ENCODE data around the gene ACOX2. TPM values are rescaled to one million over a fixed set of nuclear protein-coding genes. Genes with fewer than 3 reads are reported as not detected.

Gene ACOX2
- total RNA-seq, 3 donors from 2014 or later (not counting 1 experiment from before 2014, with no cell fraction given): not detected

- Histone ChIP-seq H3K4me1 (ENCODE audit: control insufficient read depth, insufficient read depth, low read length) (no peaks in the 10 kb centered on the region), H3K36me3 (ENCODE audit: control insufficient read depth, insufficient read depth, low read length) (no peaks in the 10 kb centered on the region), H3K4me3 (ENCODE audit: low read length) (no peak overlapping the region), H3K27me3 (ENCODE audit: control insufficient read depth, insufficient read depth, low read length) (no peaks in the 10 kb centered on the region), H3K27ac (ENCODE audit: low read length) (no peak overlapping the region), H3K9me3 (ENCODE audit: control insufficient read depth, insufficient read depth, low read length) (no peaks in the 10 kb centered on the region)
- intact Hi-C loops (cut with micrococcal nuclease): no loop called here
- H3K36me3 Mint-ChIP-seq: no peaks in the 10 kb centered on the region
- no peak overlapping the region for H3K27ac Mint-ChIP-seq
- DNase-seq (no peak), ATAC-seq (no peak)
- H3K4me1 Mint-ChIP-seq: peaks cover 8% of the 10 kb centered on the region in 2 donors
- H3K9me3 Mint-ChIP-seq: no peaks in the 10 kb centered on the region
- WGBS (ENCODE audit: insufficient coverage): 94% methylated on average over 12 of the region's 12 CpGs
- no peak for TF ChIP-seq CTCF (IDR thresholded peaks at IDR 0.05)
- no peaks in the 10 kb centered on the region for H3K27me3 Mint-ChIP-seq (ENCODE audit: low read depth in 2 of 2)
- no peak overlapping the region for H3K4me3 Mint-ChIP-seq
Measured at GRCh38 chr3:58569287-58570001, 32.5 kb upstream of the ACOX2 start.

- DNase-seq: peak; percentile 66 to 75
- H3K9me3 ChIP-seq (ENCODE audit: control insufficient read depth, insufficient read depth, low read length): no peaks in the 10 kb centered on the region
- 22% methylated on average over 16 of the region's 17 CpGs for WGBS (ENCODE audit: insufficient coverage)
- ATAC-seq: peak; percentile 51 to 81 (median 67)
- no peaks in the 10 kb centered on the region for H3K4me1 ChIP-seq (ENCODE audit: control insufficient read depth, insufficient read depth, low read length)
- Mint-ChIP-seq H3K4me3 (peak overlapping the region; percentile 36), H3K27me3 (ENCODE audit: low read depth in 2 of 2) (no peaks in the 10 kb centered on the region), H3K9me3 (no peaks in the 10 kb centered on the region), H3K4me1 (peaks cover 8% of the 10 kb centered on the region in 2 donors), H3K27ac (no peak overlapping the region), H3K36me3 (no peaks in the 10 kb centered on the region)
- no peak overlapping the region for H3K27ac ChIP-seq (ENCODE audit: low read length)
- no peaks in the 10 kb centered on the region for H3K27me3 ChIP-seq (ENCODE audit: control insufficient read depth, insufficient read depth, low read length)
- H3K36me3 ChIP-seq (ENCODE audit: control insufficient read depth, insufficient read depth, low read length): no peaks in the 10 kb centered on the region
- H3K4me3 ChIP-seq (ENCODE audit: low read length): no peak overlapping the region
- TF ChIP-seq CTCF (IDR thresholded peaks at IDR 0.05): peak; percentile 97
- intact Hi-C loops (cut with micrococcal nuclease): loop anchor here (1.0 kb wide), 1 partner anchor 62 kb away; no protein-coding TSS in a partner anchor
Measured at GRCh38 chr3:58568572-58569286, 31.7 kb upstream of the ACOX2 start.

DNA sequence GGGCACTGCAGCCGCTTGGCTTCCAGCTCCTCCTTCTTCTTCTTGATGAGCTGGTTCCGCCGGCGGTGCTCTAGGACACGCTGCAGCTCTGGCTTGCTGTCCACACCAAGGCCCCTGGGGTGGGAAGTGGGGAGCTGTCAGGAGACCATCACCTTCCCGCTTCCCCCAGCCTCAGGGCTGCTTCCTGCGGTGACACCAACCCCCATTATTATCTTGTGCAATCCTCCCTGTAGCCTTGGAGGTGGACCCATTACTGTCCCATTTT lies 30.2 kb upstream of the ACOX2 start:
- WGBS (ENCODE audit: insufficient coverage): 98% methylated on average over 3 of the region's 7 CpGs
- no peaks in the 10 kb centered on the region for H3K36me3 ChIP-seq (ENCODE audit: control insufficient read depth, insufficient read depth, low read length)
- DNase-seq (no peak), ATAC-seq (no peak)
- peaks cover 8% of the 10 kb centered on the region in 2 donors for H3K4me1 Mint-ChIP-seq
- no peaks in the 10 kb centered on the region for H3K27me3 ChIP-seq (ENCODE audit: control insufficient read depth, insufficient read depth, low read length)
- H3K9me3 Mint-ChIP-seq: no peaks in the 10 kb centered on the region
- TF ChIP-seq CTCF (IDR thresholded peaks at IDR 0.05): no peak
- no peak overlapping the region for H3K4me3 Mint-ChIP-seq
- no peaks in the 10 kb centered on the region for H3K36me3 Mint-ChIP-seq
- no peak overlapping the region for H3K27ac ChIP-seq (ENCODE audit: low read length)
- intact Hi-C loops (cut with micrococcal nuclease): no loop called here
- no peak overlapping the region for H3K27ac Mint-ChIP-seq
- H3K9me3 ChIP-seq (ENCODE audit: control insufficient read depth, insufficient read depth, low read length): no peaks in the 10 kb centered on the region
- no peaks in the 10 kb centered on the region for H3K4me1 ChIP-seq (ENCODE audit: control insufficient read depth, insufficient read depth, low read length)
- H3K4me3 ChIP-seq (ENCODE audit: low read length): no peak overlapping the region
- H3K27me3 Mint-ChIP-seq (ENCODE audit: low read depth in 2 of 2): no peaks in the 10 kb centered on the region

Data from natural killer cell (primary cell).